IPS-15b (cell line): Measurements from ENCODE around the gene KIF5C.

ENCODE experiments used
- H3K27me3 ChIP-seq: one replicate; pipeline ENCODE4 v1.6.1; 2013; ENCODE audit warnings: low read length; ENCODE audit not compliant: control insufficient read depth, insufficient read depth
- H3K36me3 ChIP-seq: one replicate; pipeline ENCODE4 v1.6.1; 2013; ENCODE audit warnings: low read length; ENCODE audit not compliant: control insufficient read depth, insufficient read depth
- H3K4me1 ChIP-seq: one replicate; pipeline ENCODE4 v1.6.1; 2013; ENCODE audit warnings: mild to moderate bottlenecking, low read length; ENCODE audit not compliant: control insufficient read depth, insufficient read depth
- H3K4me3 ChIP-seq: one replicate; pipeline ENCODE4 v1.5.1; 2013; ENCODE audit warnings: low read depth, low read length
- H3K9ac ChIP-seq: one replicate; pipeline ENCODE4 v1.6.1; 2013; ENCODE audit warnings: low read depth, mild to moderate bottlenecking, low read length
- H3K9me3 ChIP-seq: one replicate; pipeline ENCODE4 v1.6.1; 2013; ENCODE audit warnings: mild to moderate bottlenecking, low read length; ENCODE audit not compliant: control insufficient read depth, insufficient read depth

The KIF5C gene

GRCh38 chr2:148930046-148930775 is 55.2 kb downstream of the KIF5C start:
- Histone ChIP-seq H3K9me3 (no peaks in the 10 kb centered on the region), H3K4me1 (peaks cover 10% of the 10 kb centered on the region), H3K27me3 (no peaks in the 10 kb centered on the region), H3K9ac (no peak overlapping the region), H3K36me3 (peaks cover 17% of the 10 kb centered on the region), H3K4me3 (no peak overlapping the region)

GRCh38 chr2:148932536-148932935 is 57.5 kb downstream of the KIF5C start:
- no peak overlapping the region for H3K9ac ChIP-seq
- no peak overlapping the region for H3K4me3 ChIP-seq

GRCh38 chr2:148933456-148933855 is 58.4 kb downstream of the KIF5C start:
- H3K4me1 ChIP-seq, result no peaks in the 10 kb centered on the region
- H3K4me3 ChIP-seq, result no peak overlapping the region
- H3K36me3 ChIP-seq, result peaks cover 19% of the 10 kb centered on the region
- H3K9ac ChIP-seq, result no peak overlapping the region
- H3K9me3 ChIP-seq, result no peaks in the 10 kb centered on the region
- no peaks in the 10 kb centered on the region for H3K27me3 ChIP-seq

More at GRCh38 chr2:148932536-148932935, 57.5 kb downstream of the KIF5C start:
- H3K4me1 ChIP-seq, result peaks cover 1% of the 10 kb centered on the region
- H3K9me3 ChIP-seq, result no peaks in the 10 kb centered on the region
- H3K36me3 ChIP-seq, result peaks cover 19% of the 10 kb centered on the region
- no peaks in the 10 kb centered on the region for H3K27me3 ChIP-seq

- H3K4me1 ChIP-seq, result no peaks in the 10 kb centered on the region
- H3K9me3 ChIP-seq, result no peaks in the 10 kb centered on the region
- H3K27me3 ChIP-seq, result no peaks in the 10 kb centered on the region
- no peak overlapping the region for H3K9ac ChIP-seq
- H3K4me3 ChIP-seq, result no peak overlapping the region
- peaks cover 19% of the 10 kb centered on the region for H3K36me3 ChIP-seq
These were observed 60.8 kb downstream of the KIF5C start for GRCh38 chr2:148935791-148936190.

- Histone ChIP-seq H3K27me3 (no peaks in the 10 kb centered on the region), H3K9me3 (no peaks in the 10 kb centered on the region), H3K36me3 (peaks cover 19% of the 10 kb centered on the region), H3K4me1 (no peaks in the 10 kb centered on the region), H3K4me3 (no peak overlapping the region), H3K9ac (no peak overlapping the region)
These were observed 61.9 kb downstream of the KIF5C start for GRCh38 chr2:148936857-148937450.

- no peak overlapping the region for H3K9ac ChIP-seq
- peaks cover 8% of the 10 kb centered on the region for H3K36me3 ChIP-seq
- no peak overlapping the region for H3K4me3 ChIP-seq
- no peaks in the 10 kb centered on the region for H3K4me1 ChIP-seq
- no peaks in the 10 kb centered on the region for H3K27me3 ChIP-seq
- no peaks in the 10 kb centered on the region for H3K9me3 ChIP-seq
These were observed 64.2 kb downstream of the KIF5C start for GRCh38 chr2:148939271-148939670.

- Histone ChIP-seq H3K27me3 (no peaks in the 10 kb centered on the region), H3K9ac (no peak overlapping the region), H3K4me3 (no peak overlapping the region), H3K9me3 (no peaks in the 10 kb centered on the region), H3K4me1 (no peaks in the 10 kb centered on the region), H3K36me3 (peaks cover 6% of the 10 kb centered on the region)
These were observed 68.1 kb downstream of the KIF5C start for GRCh38 chr2:148943097-148943496.

- H3K27me3 ChIP-seq, result no peaks in the 10 kb centered on the region
- no peak overlapping the region for H3K9ac ChIP-seq
- H3K4me1 ChIP-seq, result no peaks in the 10 kb centered on the region
- no peaks in the 10 kb centered on the region for H3K9me3 ChIP-seq
- H3K4me3 ChIP-seq, result no peak overlapping the region
- peaks cover 6% of the 10 kb centered on the region for H3K36me3 ChIP-seq
These were observed 69.5 kb downstream of the KIF5C start for GRCh38 chr2:148944536-148944935.

- Histone ChIP-seq H3K36me3 (peaks cover 17% of the 10 kb centered on the region), H3K9me3 (no peaks in the 10 kb centered on the region), H3K4me3 (no peak overlapping the region), H3K27me3 (no peaks in the 10 kb centered on the region), H3K4me1 (no peaks in the 10 kb centered on the region), H3K9ac (no peak overlapping the region)
These were observed 72.3 kb downstream of the KIF5C start for GRCh38 chr2:148947299-148947698.

- H3K4me1 ChIP-seq, result no peaks in the 10 kb centered on the region
- H3K9ac ChIP-seq, result no peak overlapping the region
- H3K36me3 ChIP-seq, result peaks cover 17% of the 10 kb centered on the region
- H3K4me3 ChIP-seq, result no peak overlapping the region
- H3K27me3 ChIP-seq, result no peaks in the 10 kb centered on the region
- H3K9me3 ChIP-seq, result no peaks in the 10 kb centered on the region
These were observed 73.8 kb downstream of the KIF5C start for GRCh38 chr2:148948868-148949267.

- H3K4me1 ChIP-seq, result no peaks in the 10 kb centered on the region
- peaks cover 17% of the 10 kb centered on the region for H3K36me3 ChIP-seq
- no peaks in the 10 kb centered on the region for H3K27me3 ChIP-seq
- no peaks in the 10 kb centered on the region for H3K9me3 ChIP-seq
- no peak overlapping the region for H3K9ac ChIP-seq
- no peak overlapping the region for H3K4me3 ChIP-seq
These were observed 74.3 kb downstream of the KIF5C start for GRCh38 chr2:148949348-148949747.

- no peak overlapping the region for H3K4me3 ChIP-seq
These were observed 77.6 kb downstream of the KIF5C start for GRCh38 chr2:148952621-148953020.

More at GRCh38 chr2:148952621-148953020, 77.6 kb downstream of the KIF5C start:
- Histone ChIP-seq H3K36me3 (peaks cover 13% of the 10 kb centered on the region), H3K9ac (no peak overlapping the region), H3K4me1 (no peaks in the 10 kb centered on the region), H3K9me3 (no peaks in the 10 kb centered on the region), H3K27me3 (no peaks in the 10 kb centered on the region)
